Heart left ventricle (tissue), 16 donors: ENCODE measurements around the gene ZNF648. TPM values are rescaled to one million over a fixed set of nuclear protein-coding genes. Genes with fewer than 3 reads are reported as not detected.

Source experiments
- ATAC-seq, 4 donors: fragments of 200-7000 bp; cut with Tn5 transposase; one replicate each; pipeline ENCODE4 v1.9.1; 2020 to 2022; ENCODE audit warnings: moderate library complexity in 4 of 4, mild to moderate bottlenecking in 3 of 4, moderate number of reproducible peaks in 1 of 4
- DNase-seq, 5 donors: peaks; one replicate each; pipeline ENCODE4 v3.0.0-alpha.2; 2020
- H3K27ac ChIP-seq, 12 donors: fragments of 200-600 bp; sonication (generic) in 4 of 12; one replicate each; pipeline versions ENCODE4 v1.5.0 to v1.8.0; 2016 to 2022; ENCODE audit warnings: mild to moderate bottlenecking in 2 of 12
- H3K27me3 ChIP-seq, 9 donors: fragments of 200-600 bp; sonication (generic) in 2 of 9; one replicate each; pipeline versions ENCODE4 v1.5.1 to v1.8.0; 2016 to 2022; ENCODE audit warnings: mild to moderate bottlenecking in 3 of 9
- H3K36me3 ChIP-seq, 9 donors: fragments of 200-600 bp; sonication (generic) in 2 of 9; one replicate each; pipeline versions ENCODE4 v1.5.0 to v1.8.0; 2018 to 2022; ENCODE audit warnings: mild to moderate bottlenecking in 2 of 9
- H3K4me1 ChIP-seq, 12 donors: fragments of 200-600 bp; sonication (generic) in 4 of 12; one replicate each; pipeline versions ENCODE4 v1.5.0 to v1.8.0; 2016 to 2022; ENCODE audit warnings: mild to moderate bottlenecking in 3 of 12
- H3K4me3 ChIP-seq, 12 donors: fragments of 200-600 bp; sonication (generic) in 4 of 12; one replicate each; pipeline versions ENCODE4 v1.5.0 to v1.8.0; 2017 to 2022; ENCODE audit warnings: mild to moderate bottlenecking in 9 of 12, moderate library complexity in 4 of 12
- H3K9me3 ChIP-seq, 12 donors: fragments of 200-600 bp; sonication (generic) in 4 of 12; one replicate each; pipeline versions ENCODE4 v1.5.0 to v1.8.0; 2016 to 2022; ENCODE audit warnings: mild to moderate bottlenecking in 1 of 12
- POLR2A ChIP-seq, 2 donors: fragments of 450-650 bp; IDR thresholded peaks; one replicate each; pipeline ENCODE4 v1.6.1; 2017; ENCODE audit warnings: antibody characterized with exemption in 2 of 2, mild to moderate bottlenecking in 2 of 2, moderate library complexity in 2 of 2
- WGBS, 4 donors: extraction: QIAGEN DNeasy Blood & Tissue Kit in 2 of 4; methylation state at CpG; one replicate each; pipeline versions ENCODE4 v1.1.5 to v1.1.7; 2013 to 2018; 5-methylcytosine and 5-hydroxymethylcytosine counted together
- intact Hi-C, 10 donors: fragments of 100-400 bp; cut with DNase I; formaldehyde crosslinking; loops; one replicate each; pipeline versions ENCODE4 v1.11.1 to v1.14.2; 2022
- long read RNA-seq, 3 donors: library from polyadenylated mRNA; unstranded; transcript quantifications; one replicate each; pipeline ENCODE4 v2.0.0, GENCODE V29; 2020 to 2021
- polyA plus RNA-seq, 2 donors: library from polyadenylated mRNA; stranded (reverse); fragments of 200-250 nt; gene quantifications; one replicate each; pipeline ENCODE4 v1.2.3, GENCODE V29; 2013
- total RNA-seq, 9 donors: library from RNA; depleted of rRNA in 2 of 9; stranded (reverse); fragments of >200 nt in 2 of 9; fragmentation: NEBNext Ultra II Directional in 3 of 9; extraction: Animal tissue kit (Norgen Biotek cat#: 25700) in 3 of 9; gene quantifications; one replicate each; pipeline versions ENCODE4 v1.1.0 to v1.2.4, GENCODE V29; 2016 to 2023
- TF ChIP-seq, protein P1 (sequence below), 12 donors: fragments of 200-600 bp; sonication (generic) in 4 of 12; IDR thresholded peaks; one replicate each; pipeline versions ENCODE4 v1.5.0 to v1.8.0; 2018 to 2022; ENCODE audit warnings: antibody characterized with exemption in 12 of 12, mild to moderate bottlenecking in 5 of 12
- donor health status: ischemic (EF 13 %, LVEDD 7.1; RV severe dilation, severe dysfunction).
- donor health status: healthy with polysubstance abuse.
- donor health status: DM: no; HTN: yes; CAD: no.
- donor health status: DM: no; HTN: no; CAD: no.
- donor health status: ischemic (EF 25% LVEDD 6.9; RV normal size, moderate dysfunction).
- donor health status: ischemic (EF 25% LVEDD 5.7; RV mildly dilated, moderate dysfunction).
- donor health status: healthy.
- donor health status: DM: yes; HTN: yes; CAD: no.
- donor health status: ischemic (EF 35%, LVEDD 5.7; RV mildly dilated, moderate dysfunction).
- donor health status: nonischemic (EF 11% LVEDD 7.7; RV severe dilation, severe dysfunction).
- donor health status: DM: yes; HTN: yes; CAD: no.
- donor health status: PGD.
- donor health status: ischemic (EF 29% LVEDD 5.4; RV normal size, mild dysfunction).
- donor health status: nonischemic (EF 23%, LVEDD 6.1; RV moderate dilation, normal function).

The ZNF648 gene, protein sequence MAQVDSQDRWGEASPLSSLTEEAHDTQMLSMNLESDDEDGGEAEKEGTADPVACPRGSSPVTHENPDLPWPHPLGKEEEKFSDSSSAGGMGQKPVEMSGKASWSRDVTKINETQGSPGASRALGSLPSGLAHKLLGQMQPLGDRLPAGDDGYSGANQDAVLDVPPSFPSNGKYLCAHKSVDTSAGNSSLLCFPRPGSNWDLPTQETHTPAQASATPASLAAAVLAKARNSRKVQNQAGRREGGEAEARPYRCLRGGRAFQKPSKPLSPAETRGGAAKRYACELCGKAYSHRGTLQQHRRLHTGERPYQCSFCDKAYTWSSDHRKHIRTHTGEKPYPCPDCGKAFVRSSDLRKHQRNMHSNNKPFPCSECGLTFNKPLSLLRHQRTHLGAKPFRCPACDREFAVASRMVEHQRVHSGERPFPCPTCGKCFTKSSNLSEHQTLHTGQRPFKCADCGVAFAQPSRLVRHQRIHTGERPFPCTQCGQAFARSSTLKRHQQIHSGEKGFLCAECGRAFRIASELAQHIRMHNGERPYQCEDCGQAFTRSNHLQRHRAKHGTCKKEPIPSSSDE
- not detected for total RNA-seq
- polyA plus RNA-seq = not detected
- long read RNA-seq, donor 1 = 0 reads
- long read RNA-seq, donor 2 = 0 reads
- long read RNA-seq, donor 3 = 0 reads

DNA sequence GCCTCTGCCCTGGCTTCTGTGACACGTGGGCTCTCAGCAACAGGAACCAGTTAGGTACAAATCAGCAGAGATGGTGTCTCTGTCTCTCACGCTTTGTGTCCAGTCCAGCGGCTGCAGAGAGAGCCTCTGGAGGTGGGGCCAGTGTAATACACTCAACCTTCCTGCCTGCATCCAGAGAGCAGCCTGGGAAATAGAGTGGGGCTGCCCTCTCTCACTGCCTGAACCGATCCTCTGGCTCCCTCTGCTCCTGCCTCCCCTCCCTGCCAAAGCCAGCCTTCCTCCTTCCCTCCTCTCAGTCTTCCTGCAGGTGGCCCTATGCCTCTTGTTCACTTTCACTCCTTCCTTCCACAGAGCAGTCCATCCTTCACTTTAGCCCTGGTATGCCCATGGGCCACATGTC, at the start of gene ZNF648:
Gene ZNF648, minus strand, starts transcription at position 119 of the 400 bp plus-strand sequence. CDS start 3,702 bp downstream, outside the sequence.
- intact Hi-C loops = loop anchor here in 2 of 10 donors (10.0 kb wide), 2 partner anchors 567 to 577 kb away; partner anchors contain the start of gene CACNA1E (in 1 of the 2)
- TF ChIP-seq, protein P1, sequence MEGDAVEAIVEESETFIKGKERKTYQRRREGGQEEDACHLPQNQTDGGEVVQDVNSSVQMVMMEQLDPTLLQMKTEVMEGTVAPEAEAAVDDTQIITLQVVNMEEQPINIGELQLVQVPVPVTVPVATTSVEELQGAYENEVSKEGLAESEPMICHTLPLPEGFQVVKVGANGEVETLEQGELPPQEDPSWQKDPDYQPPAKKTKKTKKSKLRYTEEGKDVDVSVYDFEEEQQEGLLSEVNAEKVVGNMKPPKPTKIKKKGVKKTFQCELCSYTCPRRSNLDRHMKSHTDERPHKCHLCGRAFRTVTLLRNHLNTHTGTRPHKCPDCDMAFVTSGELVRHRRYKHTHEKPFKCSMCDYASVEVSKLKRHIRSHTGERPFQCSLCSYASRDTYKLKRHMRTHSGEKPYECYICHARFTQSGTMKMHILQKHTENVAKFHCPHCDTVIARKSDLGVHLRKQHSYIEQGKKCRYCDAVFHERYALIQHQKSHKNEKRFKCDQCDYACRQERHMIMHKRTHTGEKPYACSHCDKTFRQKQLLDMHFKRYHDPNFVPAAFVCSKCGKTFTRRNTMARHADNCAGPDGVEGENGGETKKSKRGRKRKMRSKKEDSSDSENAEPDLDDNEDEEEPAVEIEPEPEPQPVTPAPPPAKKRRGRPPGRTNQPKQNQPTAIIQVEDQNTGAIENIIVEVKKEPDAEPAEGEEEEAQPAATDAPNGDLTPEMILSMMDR (IDR thresholded peaks at IDR 0.05) = no peak
- TF ChIP-seq POLR2A (IDR thresholded peaks at IDR 0.05) = no peak
- no peaks in the 10 kb centered on the region for H3K36me3 ChIP-seq

DNA sequence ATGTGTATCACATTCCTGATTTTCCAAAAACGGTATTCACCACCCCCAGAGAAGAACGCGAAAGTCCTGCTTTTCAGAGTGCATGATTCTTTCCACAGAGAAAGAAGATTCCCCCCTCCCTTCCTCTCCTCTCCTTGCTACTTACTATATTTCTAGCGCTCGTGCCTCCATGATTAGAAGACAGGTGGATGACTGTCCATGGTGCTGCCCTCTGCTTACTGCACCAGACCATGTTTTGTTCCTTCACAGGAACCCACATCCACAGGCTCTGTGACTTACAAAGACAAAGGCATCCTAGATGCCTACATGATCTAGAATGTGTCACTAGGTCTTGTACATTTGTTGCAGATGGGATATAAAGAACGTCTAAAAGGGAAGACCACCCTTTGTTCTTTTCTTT, 49.1 kb upstream of the ZNF648 start:
- intact Hi-C loops = no loop called here
- DNase-seq = no peak
- ATAC-seq = no peak
- H3K4me3 ChIP-seq = no peak overlapping the region
- no peak overlapping the region for H3K27ac ChIP-seq
- no peaks in the 10 kb centered on the region for H3K4me1 ChIP-seq
- no peaks in the 10 kb centered on the region for H3K36me3 ChIP-seq
- WGBS, 4 donors = 79 to 83% (median 81%) methylated on average over 6 of the region's 6 CpGs
- H3K9me3 ChIP-seq = peaks cover 0 to 10% (median 0%) of the 10 kb centered on the region in 12 donors
- no peak for TF ChIP-seq POLR2A (IDR thresholded peaks at IDR 0.05)
- TF ChIP-seq, protein P1 (IDR thresholded peaks at IDR 0.05) = no peak
- peaks cover 0 to 15% (median 0%) of the 10 kb centered on the region in 9 donors for H3K27me3 ChIP-seq

More for the DNA sequence above, at the start of gene ZNF648:
- no peaks in the 10 kb centered on the region for H3K4me1 ChIP-seq
- DNase-seq = no peak
- no peak within 1 kb of the TSS for H3K4me3 ChIP-seq
- no peak for ATAC-seq
- WGBS, 4 donors = 25 to 35% (median 28%) methylated on average over 4 of the region's 4 CpGs
- peaks cover 0 to 7% (median 0%) of the 10 kb centered on the region in 12 donors for H3K9me3 ChIP-seq
- no peak within 1 kb of the TSS for H3K27ac ChIP-seq
- H3K27me3 ChIP-seq = peaks cover 0 to 34% (median 13%) of the 10 kb centered on the region in 9 donors

DNA sequence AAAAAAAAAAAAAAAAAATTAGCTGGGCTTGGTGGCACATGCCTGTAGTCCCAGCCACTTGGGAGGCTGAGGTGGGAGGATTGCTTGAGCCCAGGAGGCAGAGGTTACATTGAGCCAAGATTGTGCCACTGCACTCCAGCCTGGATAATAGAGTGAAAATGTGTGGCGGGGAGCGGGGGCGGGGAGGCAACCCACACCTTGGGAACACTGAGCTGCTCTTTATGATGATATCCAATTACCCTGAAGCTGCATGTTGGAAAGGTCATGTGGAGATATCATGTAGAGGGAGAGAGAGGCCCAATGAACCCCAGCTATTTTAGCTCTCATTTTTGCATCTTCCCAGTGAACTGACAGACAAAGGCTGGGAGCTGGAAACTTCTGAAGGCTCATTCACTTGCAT, 48.3 kb upstream of the ZNF648 start:
- H3K4me3 ChIP-seq = no peak overlapping the region
- no peak for ATAC-seq
- H3K4me1 ChIP-seq = no peaks in the 10 kb centered on the region
- no peak for DNase-seq
- TF ChIP-seq, protein P1 (IDR thresholded peaks at IDR 0.05) = no peak
- TF ChIP-seq POLR2A (IDR thresholded peaks at IDR 0.05) = no peak
- H3K27me3 ChIP-seq = peaks cover 0 to 13% (median 0%) of the 10 kb centered on the region in 9 donors
- H3K9me3 ChIP-seq = peaks cover 0 to 10% (median 0%) of the 10 kb centered on the region in 12 donors
- intact Hi-C loops = no loop called here
- no peak overlapping the region for H3K27ac ChIP-seq
- no peaks in the 10 kb centered on the region for H3K36me3 ChIP-seq
- 94 to 99% (median 94%) methylated on average over 3 of the region's 3 CpGs for WGBS, 4 donors

DNA sequence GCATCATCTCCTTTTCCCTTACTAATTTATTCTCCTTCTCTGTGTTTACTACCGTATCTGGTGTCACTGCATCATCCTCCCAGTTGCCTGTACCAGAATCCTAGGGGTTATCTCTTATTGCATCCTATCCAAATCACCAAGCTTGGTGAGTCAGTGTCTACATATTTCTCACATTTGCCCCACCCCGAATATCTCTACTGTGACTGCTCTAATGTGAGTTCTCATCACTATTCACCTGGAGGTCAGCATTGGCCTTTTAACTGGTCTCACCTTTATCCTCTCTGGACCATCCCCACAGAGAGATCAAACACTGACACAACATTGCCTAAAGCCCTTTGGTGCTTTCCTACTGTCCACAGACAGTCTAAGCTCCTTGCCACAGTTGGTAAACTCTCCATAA, 45.7 kb upstream of the ZNF648 start:
- peaks cover 0 to 10% (median 0%) of the 10 kb centered on the region in 12 donors for H3K9me3 ChIP-seq
- intact Hi-C loops = no loop called here
- DNase-seq (no peak), ATAC-seq (no peak)
- WGBS, 4 donors = 81 to 92% (median 87%) methylated on average over 2 of the region's 2 CpGs
- H3K4me1 ChIP-seq = no peaks in the 10 kb centered on the region
- H3K36me3 ChIP-seq = no peaks in the 10 kb centered on the region
- no peak overlapping the region for H3K27ac ChIP-seq
- TF ChIP-seq, protein P1 (IDR thresholded peaks at IDR 0.05) = no peak
- TF ChIP-seq POLR2A (IDR thresholded peaks at IDR 0.05) = no peak
- peaks cover 0 to 9% (median 0%) of the 10 kb centered on the region in 9 donors for H3K27me3 ChIP-seq
- H3K4me3 ChIP-seq = no peak overlapping the region
